NT2/D1 (cell line): ENCODE results near the gene ERN1.

ENCODE experiments used
- SUZ12 ChIP-seq: IDR thresholded peaks from 2 replicates; pipeline ENCODE4 v1.6.1; 2011; ENCODE audit not compliant: insufficient read length, insufficient read depth; ENCODE audit errors: extremely low read depth
- YY1 ChIP-seq: IDR thresholded peaks from 2 replicates; pipeline ENCODE4 v1.6.1; 2011; ENCODE audit not compliant: insufficient read length, insufficient read depth

DNA sequence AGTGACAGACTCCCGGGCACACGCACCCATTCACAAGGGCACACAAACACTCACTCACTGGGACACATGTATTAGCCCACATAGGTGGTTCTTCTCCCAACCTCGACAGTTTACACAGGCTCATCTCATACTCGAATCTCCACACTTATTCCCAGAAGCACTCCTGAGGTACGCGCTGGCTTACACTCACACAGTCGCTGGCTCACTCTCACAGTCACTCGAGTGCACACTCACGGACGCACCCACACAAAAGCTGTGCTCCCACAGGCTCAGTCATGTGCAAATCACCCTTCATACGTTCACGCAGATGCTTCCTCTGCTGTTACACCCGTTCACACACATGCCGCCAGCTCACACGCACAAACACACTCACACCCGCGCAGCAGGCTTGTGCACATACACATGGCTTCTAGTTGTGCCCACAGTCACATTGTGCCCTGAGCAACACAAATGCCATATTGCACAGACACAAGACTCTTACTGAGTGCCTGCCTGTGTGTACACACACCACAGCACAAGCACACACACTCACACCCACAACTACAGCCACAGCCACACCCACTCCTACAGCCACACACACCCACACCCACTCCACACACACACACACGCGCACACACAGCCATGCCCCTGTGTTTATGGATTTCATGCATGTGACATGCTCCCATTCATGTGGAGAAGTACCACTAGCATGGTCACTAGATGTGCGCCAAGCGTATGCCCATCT lies 140.2 kb downstream of the ERN1 start:
- TF ChIP-seq SUZ12 (no peak), YY1 (no peak)
